GM18508 (cell line): Measurements from ENCODE around the gene JPH2.

ENCODE experiments used
- ATAC-seq: cut with Tn5 transposase; IDR thresholded peaks from one replicate; pipeline ENCODE4 v1.9.1; 2021; ENCODE audit warnings: moderate number of reproducible peaks; ENCODE audit not compliant: insufficient read depth, unreplicated experiment

JPH2 gene

GRCh38 chr20:44166477-44166876, 20.5 kb downstream of the JPH2 start:
- no peak for ATAC-seq

- no peak for ATAC-seq
Observed at GRCh38 chr20:44166008-44166407, 21.0 kb downstream of the JPH2 start.

GRCh38 chr20:44160133-44160532, 26.9 kb downstream of the JPH2 start:
- ATAC-seq: no peak

- no peak for ATAC-seq
Observed at GRCh38 chr20:44159711-44160110, 27.3 kb downstream of the JPH2 start.

- no peak for ATAC-seq
Observed at GRCh38 chr20:44159125-44159524, 27.9 kb downstream of the JPH2 start.

- no peak for ATAC-seq
Observed at GRCh38 chr20:44157061-44157460, 29.9 kb downstream of the JPH2 start.

GRCh38 chr20:44154521-44155001, 32.4 kb downstream of the JPH2 start:
- ATAC-seq: no peak

- ATAC-seq: no peak
Observed at GRCh38 chr20:44153636-44154043, 33.3 kb downstream of the JPH2 start.

- ATAC-seq: no peak
Observed at GRCh38 chr20:44151621-44152416, 35.2 kb downstream of the JPH2 start.

GRCh38 chr20:44146272-44146671, 40.7 kb downstream of the JPH2 start:
- no peak for ATAC-seq

GRCh38 chr20:44145131-44145775, 41.7 kb downstream of the JPH2 start:
- ATAC-seq: no peak

- no peak for ATAC-seq
Observed at GRCh38 chr20:44143936-44144335, 43.1 kb downstream of the JPH2 start.

- ATAC-seq: no peak
Observed at GRCh38 chr20:44142413-44142812, 44.6 kb downstream of the JPH2 start.

- ATAC-seq: no peak
Observed at GRCh38 chr20:44141873-44142272, 45.1 kb downstream of the JPH2 start.

- ATAC-seq: no peak
Observed at GRCh38 chr20:44138867-44139266, 48.1 kb downstream of the JPH2 start.

- ATAC-seq: no peak
Observed at GRCh38 chr20:44137266-44137801, 49.7 kb downstream of the JPH2 start.

GRCh38 chr20:44136579-44137265, 50.3 kb downstream of the JPH2 start:
- ATAC-seq: no peak

GRCh38 chr20:44135417-44136204, 51.4 kb downstream of the JPH2 start:
- no peak for ATAC-seq

GRCh38 chr20:44135012-44135412, 52.0 kb downstream of the JPH2 start:
- no peak for ATAC-seq

GRCh38 chr20:44133424-44133823, 53.6 kb downstream of the JPH2 start:
- no peak for ATAC-seq
